ENCODE results near the gene CYP2F1. TPM values are rescaled to one million over a fixed set of nuclear protein-coding genes. Genes with fewer than 3 reads are reported as not detected.
A peak's percentile ranks its signal among the peaks of the same experiment; 100 is the strongest.

The CYP2F1 gene
- total and polyA plus RNA-seq, 9 donors: not detected

GRCh38 chr19:41085748-41086415, 28.4 kb upstream of the CYP2F1 start:
- H3K4me3 ChIP-seq: no peak overlapping the region
- intact Hi-C loops (cut with DNase I): no loop called here
- no peaks in the 10 kb centered on the region for H3K9me3 ChIP-seq
- DNase-seq: no peak
- WGBS, 3 donors: 70 to 83% (median 71%) methylated on average over 1 of the region's 1 CpG
- no peak overlapping the region for H3K27ac ChIP-seq
- H3K27me3 ChIP-seq: no peaks in the 10 kb centered on the region
- no peaks in the 10 kb centered on the region for H3K4me1 ChIP-seq (ENCODE audit: insufficient read depth)
- H3K36me3 ChIP-seq: no peaks in the 10 kb centered on the region
- no peak for TF ChIP-seq CTCF (IDR thresholded peaks at IDR 0.05)
- TF ChIP-seq EP300 (IDR thresholded peaks at IDR 0.05): no peak
- no peak for TF ChIP-seq POLR2A (IDR thresholded peaks at IDR 0.05)

- Histone ChIP-seq H3K4me1 (ENCODE audit: insufficient read depth) (no peaks in the 10 kb centered on the region), H3K9me3 (no peaks in the 10 kb centered on the region), H3K4me3 (no peak within 1 kb of the TSS), H3K27me3 (no peaks in the 10 kb centered on the region), H3K27ac (no peak within 1 kb of the TSS), H3K36me3 (no peaks in the 10 kb centered on the region)
- intact Hi-C loops (cut with DNase I): no loop called here
- TF ChIP-seq EP300 (IDR thresholded peaks at IDR 0.05) (no peak), POLR2A (IDR thresholded peaks at IDR 0.05) (no peak), CTCF (IDR thresholded peaks at IDR 0.05) (no peak)
- 56 to 81% (median 75%) methylated on average over 2 of the region's 2 CpGs for WGBS, 3 donors
- no peak for DNase-seq
Observed at GRCh38 chr19:41088151-41088550, 26.1 kb upstream of the CYP2F1 start, which contains the start of gene CYP2A13. TSS of gene CYP2A13 (plus strand) at chr19:41088451. CDS start at chr19:41088472, 21 bp downstream.

GRCh38 chr19:41089959-41090358, 24.3 kb upstream of the CYP2F1 start:
- DNase-seq: peak in 1 of 5 donors; percentile 25
- intact Hi-C loops (cut with DNase I): no loop called here
- no peaks in the 10 kb centered on the region for H3K4me1 ChIP-seq (ENCODE audit: insufficient read depth)
- no peaks in the 10 kb centered on the region for H3K27me3 ChIP-seq
- no peak for TF ChIP-seq EP300 (IDR thresholded peaks at IDR 0.05)
- TF ChIP-seq CTCF (IDR thresholded peaks at IDR 0.05): no peak
- no peak for TF ChIP-seq POLR2A (IDR thresholded peaks at IDR 0.05)
- no peaks in the 10 kb centered on the region for H3K9me3 ChIP-seq
- H3K27ac ChIP-seq: no peak overlapping the region
- H3K36me3 ChIP-seq: no peaks in the 10 kb centered on the region
- 1 to 10% (median 2%) methylated on average over 19 to 32 of the region's 32 CpGs for WGBS, 3 donors
- no peak overlapping the region for H3K4me3 ChIP-seq

- H3K9me3 ChIP-seq: peaks cover 0 to 8% of the 10 kb centered on the region in 2 donors
- H3K27ac ChIP-seq: no peak overlapping the region
- H3K36me3 ChIP-seq: no peaks in the 10 kb centered on the region
- no peak for DNase-seq
- H3K4me1 ChIP-seq (ENCODE audit: insufficient read depth): no peaks in the 10 kb centered on the region
- no peak overlapping the region for H3K4me3 ChIP-seq
- H3K27me3 ChIP-seq: no peaks in the 10 kb centered on the region
- TF ChIP-seq CTCF (IDR thresholded peaks at IDR 0.05) (no peak), POLR2A (IDR thresholded peaks at IDR 0.05) (no peak), EP300 (IDR thresholded peaks at IDR 0.05) (no peak)
- WGBS, 3 donors: 58 to 65% (median 64%) methylated on average over 15 of the region's 15 CpGs
- intact Hi-C loops (cut with DNase I): no loop called here
Observed at GRCh38 chr19:41095703-41096102, 18.5 kb upstream of the CYP2F1 start.
